H9 (cell line): ENCODE results near the gene TRIM24. TPM values are rescaled to one million over a fixed set of nuclear protein-coding genes. Genes with fewer than 3 reads are reported as not detected.

Experiments
- DNase-seq: peaks from one replicate; pipeline ENCODE4 v3.0.0-alpha.2; 2017
- H2AFZ ChIP-seq: one replicate; pipeline ENCODE4 v1.6.1; 2013; ENCODE audit warnings: mild to moderate bottlenecking, low read length, control low read depth, moderate library complexity
- H2AK5ac ChIP-seq: 2 replicates; pipeline ENCODE4 v1.6.1; 2013; ENCODE audit warnings: low read length, control low read depth, mixed read lengths; ENCODE audit not compliant: insufficient read length
- H2BK120ac ChIP-seq: one replicate; pipeline ENCODE4 v1.6.1; 2013; ENCODE audit warnings: low read depth, mild to moderate bottlenecking, low read length, control low read depth, inconsistent platforms; ENCODE audit not compliant: poor library complexity, severe bottlenecking
- H2BK12ac ChIP-seq: 2 replicates; pipeline ENCODE4 v1.6.1; 2013; ENCODE audit warnings: low read length, control low read depth, mixed read lengths, low read depth; ENCODE audit not compliant: insufficient read length
- H2BK15ac ChIP-seq: 2 replicates; pipeline ENCODE4 v1.6.1; 2013; ENCODE audit warnings: low read depth, low read length, control low read depth
- H2BK20ac ChIP-seq: one replicate; pipeline ENCODE4 v1.6.1; 2013; ENCODE audit warnings: low read depth, mild to moderate bottlenecking, low read length, control low read depth, inconsistent platforms; ENCODE audit not compliant: poor library complexity, severe bottlenecking
- H2BK5ac ChIP-seq: 2 replicates; pipeline ENCODE4 v1.6.1; 2013; ENCODE audit warnings: low read length, control low read depth, mixed read lengths; ENCODE audit not compliant: insufficient read length
- H3K14ac ChIP-seq: 2 replicates; pipeline ENCODE4 v1.6.1; 2013; ENCODE audit warnings: low read length, control low read depth; ENCODE audit not compliant: insufficient read depth
- H3K18ac ChIP-seq: 2 replicates; pipeline ENCODE4 v1.6.1; 2013; ENCODE audit warnings: low read depth, mild to moderate bottlenecking, mixed read lengths, low read length, control low read depth; ENCODE audit not compliant: insufficient read length
- H3K23ac ChIP-seq: 2 replicates; pipeline ENCODE4 v1.6.1; 2013; ENCODE audit warnings: low read length, control low read depth, mixed read lengths, low read depth; ENCODE audit not compliant: insufficient read length
- H3K23me2 ChIP-seq: 2 replicates; pipeline ENCODE4 v1.6.1; 2013; ENCODE audit warnings: low read depth, mild to moderate bottlenecking, mixed read lengths, low read length, control low read depth; ENCODE audit not compliant: insufficient read length, poor library complexity, severe bottlenecking
- H3K27ac ChIP-seq: 2 replicates; pipeline ENCODE4 v1.5.1; 2013; ENCODE audit warnings: low read length, control low read depth, mixed read lengths, low read depth; ENCODE audit not compliant: insufficient read length
- H3K27me3 ChIP-seq: 2 replicates; pipeline ENCODE4 v1.6.1; 2013; ENCODE audit warnings: low read length, control low read depth, inconsistent platforms; ENCODE audit not compliant: insufficient read depth
- H3K4ac ChIP-seq: 2 replicates; pipeline ENCODE4 v1.6.1; 2013; ENCODE audit warnings: low read depth, mild to moderate bottlenecking, control low read depth, inconsistent platforms, low read length, moderate library complexity
- H3K4me1 ChIP-seq: 2 replicates; pipeline ENCODE4 v1.6.1; 2013; ENCODE audit warnings: low read length, control low read depth, inconsistent platforms; ENCODE audit not compliant: insufficient read depth
- H3K4me2 ChIP-seq: 2 replicates; pipeline ENCODE4 v1.6.1; 2013; ENCODE audit warnings: low read length, control low read depth, mixed read lengths; ENCODE audit not compliant: insufficient read length, insufficient read depth
- H3K56ac ChIP-seq: 2 replicates; pipeline ENCODE4 v1.6.1; 2013; ENCODE audit warnings: low read depth, mild to moderate bottlenecking, mixed read lengths, low read length, control low read depth; ENCODE audit not compliant: insufficient read length
- H3K79me1 ChIP-seq: 2 replicates; pipeline ENCODE4 v1.6.1; 2013; ENCODE audit warnings: low read depth, mild to moderate bottlenecking, moderate library complexity, low read length, control low read depth, inconsistent platforms; ENCODE audit not compliant: insufficient read depth, poor library complexity, severe bottlenecking
- H3K79me2 ChIP-seq: 2 replicates; pipeline ENCODE4 v1.6.1; 2013; ENCODE audit warnings: low read length, control low read depth, inconsistent platforms; ENCODE audit not compliant: insufficient read depth
- H3K9ac ChIP-seq: 2 replicates; pipeline ENCODE4 v1.6.1; 2013; ENCODE audit warnings: low read length, control low read depth, mixed read lengths; ENCODE audit not compliant: insufficient read length; ENCODE audit errors: extremely low read depth
- H3K9me3 ChIP-seq: one replicate; pipeline ENCODE4 v1.6.1; 2013; ENCODE audit warnings: low read depth, low read length, inconsistent platforms; ENCODE audit not compliant: control insufficient read depth
- H3T11ph ChIP-seq: one replicate; pipeline ENCODE4 v1.6.1; 2013; ENCODE audit warnings: mild to moderate bottlenecking, low read length, control low read depth, inconsistent platforms
- H4K20me1 ChIP-seq: one replicate; pipeline ENCODE4 v1.6.1; 2013; ENCODE audit not compliant: control insufficient read depth, insufficient read length, insufficient read depth
- H4K5ac ChIP-seq: 2 replicates; pipeline ENCODE4 v1.6.1; 2013; ENCODE audit warnings: low read depth, mild to moderate bottlenecking, mixed read lengths, low read length, control low read depth; ENCODE audit not compliant: insufficient read length
- H4K8ac ChIP-seq: replicated peaks from 2 replicates; pipeline ENCODE4 v1.6.1; 2013; ENCODE audit warnings: low read length, control low read depth, mixed read lengths, low read depth; ENCODE audit not compliant: insufficient read length
- H4K91ac ChIP-seq: 2 replicates; pipeline ENCODE4 v1.6.1; 2013; ENCODE audit warnings: low read depth, mild to moderate bottlenecking, moderate library complexity, mixed read lengths, low read length, control low read depth; ENCODE audit not compliant: insufficient read length
- H3K27ac Mint-ChIP-seq, 3 experiments: 2 replicates in 2 of 3; 3 replicates in 1 of 3; pipeline ENCODE4 v1.8.0; 2020 to 2021; ENCODE audit warnings: mixed read lengths in 3 of 3, mild to moderate bottlenecking in 1 of 3, moderate library complexity in 1 of 3
- H3K27me3 Mint-ChIP-seq: 2 replicates; pipeline ENCODE4 v1.8.0; 2021; ENCODE audit warnings: low read depth, mild to moderate bottlenecking, moderate library complexity, mixed read lengths
- H3K36me3 Mint-ChIP-seq, 3 experiments: 2 replicates in 2 of 3; 3 replicates in 1 of 3; pipeline ENCODE4 v1.8.0; 2020 to 2021; ENCODE audit warnings: low read depth in 3 of 3, mixed read lengths in 3 of 3; ENCODE audit not compliant: insufficient read depth in 1 of 3
- H3K4me1 Mint-ChIP-seq, 2 experiments: 2 replicates each; pipeline ENCODE4 v1.8.0; 2020; ENCODE audit warnings: mixed read lengths in 2 of 2
- H3K4me3 Mint-ChIP-seq, 2 experiments: 2 replicates in 1 of 2; 3 replicates in 1 of 2; pipeline ENCODE4 v1.8.0; 2020 to 2021; ENCODE audit warnings: mild to moderate bottlenecking in 2 of 2, mixed read lengths in 2 of 2, moderate library complexity in 1 of 2
- H3K9me3 Mint-ChIP-seq, 2 experiments: 2 replicates in 1 of 2; 3 replicates in 1 of 2; pipeline ENCODE4 v1.8.0; 2020; ENCODE audit warnings: mild to moderate bottlenecking in 2 of 2, mixed read lengths in 2 of 2, moderate library complexity in 1 of 2
- WGBS: extraction: QIAGEN DNeasy Blood & Tissue Kit; methylation state at CpG from one replicate; pipeline ENCODE4 v1.1.7; 2013; ENCODE audit warnings: missing lambda C conversion rate, low lambda C conversion rate, mixed read lengths; ENCODE audit not compliant: insufficient read length; ENCODE audit errors: extremely low coverage; 5-methylcytosine and 5-hydroxymethylcytosine counted together
- total RNA-seq: library from RNA; stranded (reverse); gene quantifications from 2 replicates; pipeline ENCODE4 v1.2.1, GENCODE V29; 2021
- TF ChIP-seq, protein P1 (sequence below): fragments of 200-600 bp; sonication (generic); conservative IDR thresholded peaks from 3 replicates; pipeline ENCODE4 v1.8.0; 2021; ENCODE audit warnings: antibody characterized with exemption, mild to moderate bottlenecking

Gene TRIM24
- total RNA-seq, 1 experiment from 2014 or later = 260 TPM

DNA sequence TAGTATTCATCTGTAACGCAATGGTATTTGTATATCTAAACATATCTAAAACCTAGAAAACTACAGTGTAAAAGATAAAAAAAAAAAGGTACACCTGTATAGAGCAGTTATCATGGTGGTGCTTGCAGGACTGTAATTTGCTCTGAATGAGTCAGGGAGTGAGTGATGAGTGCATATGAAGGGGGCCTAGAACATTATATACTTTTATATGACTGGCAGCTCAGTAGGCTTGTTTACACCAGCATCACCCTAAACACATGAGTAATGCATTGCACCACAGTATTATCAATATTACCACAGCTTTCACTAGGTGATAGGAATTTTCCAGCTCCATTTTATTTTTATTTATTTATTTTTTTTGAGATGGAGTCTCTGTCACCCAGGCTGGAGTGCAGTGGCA, 40.8 kb downstream of the TRIM24 start:
- Histone ChIP-seq H3K27me3 (no peaks in the 10 kb centered on the region), H4K5ac (no peak overlapping the region), H3T11ph (no peak overlapping the region), H4K20me1 (no peaks in the 10 kb centered on the region), H3K27ac (no peak overlapping the region), H3K79me1 (peaks cover 6% of the 10 kb centered on the region), H2BK15ac (no peak overlapping the region), H3K79me2 (peaks cover 66% of the 10 kb centered on the region), H3K9ac (no peak overlapping the region), H2AK5ac (no peak overlapping the region), H3K4me1 (peaks cover 2% of the 10 kb centered on the region), H2BK12ac (no peak overlapping the region), H3K4me2 (no peak overlapping the region), H2BK20ac (no peak overlapping the region), H3K4ac (no peak overlapping the region), H4K91ac (no peak overlapping the region), H3K23ac (no peak overlapping the region), H3K56ac (no peak overlapping the region), H2AFZ (no peak overlapping the region), H4K8ac (no peak overlapping the region), H3K14ac (no peak overlapping the region), H2BK5ac (no peak overlapping the region), H3K18ac (no peak overlapping the region), H3K23me2 (no peaks in the 10 kb centered on the region), H2BK120ac (no peak overlapping the region), H3K9me3 (no peaks in the 10 kb centered on the region)
- Mint-ChIP-seq H3K36me3 (peaks cover 29 to 68% (median 65%) of the 10 kb centered on the region in 3 experiments), H3K27me3 (no peaks in the 10 kb centered on the region), H3K9me3 (no peaks in the 10 kb centered on the region), H3K27ac (no peak overlapping the region; a peak in 1 of 7 replicates), H3K4me1 (peaks cover 42 to 57% of the 10 kb centered on the region in 2 experiments), H3K4me3 (no peak overlapping the region)
- no CpG with 5 or more reads among the region's 1 CpG for WGBS
- TF ChIP-seq, protein P1, sequence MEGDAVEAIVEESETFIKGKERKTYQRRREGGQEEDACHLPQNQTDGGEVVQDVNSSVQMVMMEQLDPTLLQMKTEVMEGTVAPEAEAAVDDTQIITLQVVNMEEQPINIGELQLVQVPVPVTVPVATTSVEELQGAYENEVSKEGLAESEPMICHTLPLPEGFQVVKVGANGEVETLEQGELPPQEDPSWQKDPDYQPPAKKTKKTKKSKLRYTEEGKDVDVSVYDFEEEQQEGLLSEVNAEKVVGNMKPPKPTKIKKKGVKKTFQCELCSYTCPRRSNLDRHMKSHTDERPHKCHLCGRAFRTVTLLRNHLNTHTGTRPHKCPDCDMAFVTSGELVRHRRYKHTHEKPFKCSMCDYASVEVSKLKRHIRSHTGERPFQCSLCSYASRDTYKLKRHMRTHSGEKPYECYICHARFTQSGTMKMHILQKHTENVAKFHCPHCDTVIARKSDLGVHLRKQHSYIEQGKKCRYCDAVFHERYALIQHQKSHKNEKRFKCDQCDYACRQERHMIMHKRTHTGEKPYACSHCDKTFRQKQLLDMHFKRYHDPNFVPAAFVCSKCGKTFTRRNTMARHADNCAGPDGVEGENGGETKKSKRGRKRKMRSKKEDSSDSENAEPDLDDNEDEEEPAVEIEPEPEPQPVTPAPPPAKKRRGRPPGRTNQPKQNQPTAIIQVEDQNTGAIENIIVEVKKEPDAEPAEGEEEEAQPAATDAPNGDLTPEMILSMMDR = no peak
- no peak for DNase-seq
